Type B pancreatic cell (in vitro differentiated cells): ENCODE results near the gene IKBKG. TPM values are rescaled to one million over a fixed set of nuclear protein-coding genes. Genes with fewer than 3 reads are reported as not detected.

Experiments used
- DNase-seq: peaks from one replicate; pipeline ENCODE4 v3.0.0; 2021; ENCODE audit warnings: mixed read lengths; ENCODE audit not compliant: unreplicated experiment; ENCODE audit errors: extremely low spot score
- H3K27ac Mint-ChIP-seq: 2 replicates; pipeline ENCODE4 v1.8.0; 2021; ENCODE audit warnings: mild to moderate bottlenecking, mixed read lengths
- H3K27me3 Mint-ChIP-seq: 2 replicates; pipeline ENCODE4 v1.8.0; 2021; ENCODE audit warnings: mixed read lengths
- H3K36me3 Mint-ChIP-seq: 2 replicates; pipeline ENCODE4 v1.8.0; 2021; ENCODE audit warnings: mixed read lengths
- H3K4me1 Mint-ChIP-seq: one replicate; pipeline ENCODE4 v1.8.0; 2021; ENCODE audit warnings: mixed read lengths; ENCODE audit not compliant: unreplicated experiment
- H3K4me3 Mint-ChIP-seq: 2 replicates; pipeline ENCODE4 v1.8.0; 2021; ENCODE audit warnings: mild to moderate bottlenecking, mixed read lengths
- H3K9me3 Mint-ChIP-seq: 2 replicates; pipeline ENCODE4 v1.8.0; 2021; ENCODE audit warnings: mixed read lengths
- CTCF ChIP-seq: fragments of 200-600 bp; sonication (generic); conservative IDR thresholded peaks from 2 replicates; pipeline ENCODE4 v1.5.0; 2021; ENCODE audit warnings: antibody characterized with exemption, mild to moderate bottlenecking
- total RNA-seq: library from RNA; stranded (reverse); gene quantifications from 2 replicates; pipeline ENCODE4 v1.2.1, GENCODE V29; 2021; ENCODE audit warnings: low replicate concordance

The IKBKG gene
- total RNA-seq, 1 donor from 2014 or later = 14.6 TPM

DNA sequence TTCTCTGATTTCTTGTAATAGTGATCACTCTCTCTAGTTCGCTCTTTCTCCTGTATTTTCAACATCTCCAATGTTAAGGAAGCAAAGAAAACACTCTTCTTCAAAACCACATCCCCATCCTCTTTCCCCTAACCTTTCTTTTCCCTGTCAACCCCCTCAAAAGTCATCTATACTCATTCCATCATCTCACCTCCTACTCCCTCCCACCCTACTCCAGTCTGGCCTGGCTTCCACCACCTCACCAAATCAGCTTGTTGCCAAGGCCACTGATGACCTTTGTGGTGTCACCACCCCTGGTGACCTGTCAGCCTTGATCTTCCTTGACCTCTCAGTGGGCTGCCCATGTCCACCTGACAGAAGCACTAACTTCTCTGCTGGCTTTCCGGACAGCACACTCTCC is 33.7 kb upstream of the IKBKG start:
- TF ChIP-seq CTCF = no peak
- Mint-ChIP-seq H3K36me3 (peaks cover 16% of the 10 kb centered on the region), H3K4me1 (peaks cover 11% of the 10 kb centered on the region), H3K9me3 (peaks cover 6% of the 10 kb centered on the region), H3K27ac (no peak overlapping the region), H3K4me3 (peak overlapping the region; percentile 7), H3K27me3 (no peaks in the 10 kb centered on the region)
- DNase-seq = no peak

GRCh38 chrX:154515090-154515965 is 32.1 kb upstream of the IKBKG start:
- H3K4me3 Mint-ChIP-seq = peak overlapping the region; percentile 87
- peaks cover 11% of the 10 kb centered on the region for H3K4me1 Mint-ChIP-seq
- no peak for DNase-seq
- TF ChIP-seq CTCF = no peak
- H3K9me3 Mint-ChIP-seq = peaks cover 6% of the 10 kb centered on the region
- peak overlapping the region; percentile 83 for H3K27ac Mint-ChIP-seq
- no peaks in the 10 kb centered on the region for H3K27me3 Mint-ChIP-seq
- H3K36me3 Mint-ChIP-seq = peaks cover 5% of the 10 kb centered on the region

DNA sequence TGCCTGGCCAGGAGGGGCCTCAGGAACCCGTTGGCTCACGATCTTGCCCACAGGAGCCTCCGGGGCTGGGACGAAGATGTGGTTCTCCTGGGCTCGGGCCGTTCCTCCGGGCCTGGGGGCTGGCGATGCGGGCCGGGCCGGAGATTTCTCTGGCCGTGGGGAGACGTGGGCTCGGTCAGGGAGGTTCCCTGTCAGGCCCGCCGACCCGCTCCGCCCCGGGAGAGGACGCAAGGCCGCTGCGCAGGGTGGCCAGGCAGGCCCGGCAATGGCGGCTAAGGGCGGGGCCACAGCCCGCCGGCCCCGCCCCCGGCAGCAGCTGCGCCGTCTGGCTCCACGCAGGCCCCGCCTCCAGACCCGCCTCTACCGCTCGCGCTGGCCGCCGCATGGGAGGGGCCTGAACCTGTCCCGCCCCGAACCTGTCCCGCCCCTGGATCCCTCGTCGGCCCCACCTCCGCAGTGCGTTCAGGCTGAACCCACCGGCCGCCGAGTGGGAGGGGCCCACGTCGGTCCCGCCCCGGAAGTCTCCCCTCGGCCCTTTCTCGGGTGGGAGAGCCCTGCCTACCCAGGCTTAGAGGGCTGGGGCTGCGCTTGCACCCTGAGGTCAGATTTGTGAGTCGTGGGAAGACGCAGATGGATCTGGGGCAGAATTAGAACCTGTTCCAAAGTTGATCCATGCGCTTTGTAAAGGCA is 31.3 kb upstream of the IKBKG start, which contains the start of gene FAM3A:
TSS of gene FAM3A (minus strand) at position 267 of the 690 bp plus-strand sequence. CDS start 460 bp downstream, outside the sequence.
- Mint-ChIP-seq H3K4me3 (peak within 1 kb of the TSS; percentile 88), H3K4me1 (peaks cover 11% of the 10 kb centered on the region), H3K36me3 (peaks cover 5% of the 10 kb centered on the region), H3K27me3 (no peaks in the 10 kb centered on the region), H3K27ac (peak within 1 kb of the TSS; percentile 96), H3K9me3 (peaks cover 6% of the 10 kb centered on the region)
- peak; percentile 91 for DNase-seq
- TF ChIP-seq CTCF = no peak

- Mint-ChIP-seq H3K27me3 (no peaks in the 10 kb centered on the region), H3K4me3 (peak overlapping the region; percentile 88), H3K36me3 (peaks cover 5% of the 10 kb centered on the region), H3K4me1 (peaks cover 11% of the 10 kb centered on the region), H3K27ac (peak overlapping the region; percentile 96), H3K9me3 (peaks cover 6% of the 10 kb centered on the region)
- no peak for DNase-seq
- no peak for TF ChIP-seq CTCF
Measured at GRCh38 chrX:154516656-154517100, 30.7 kb upstream of the IKBKG start.

- H3K9me3 Mint-ChIP-seq = peaks cover 6% of the 10 kb centered on the region
- no peaks in the 10 kb centered on the region for H3K27me3 Mint-ChIP-seq
- no peak for TF ChIP-seq CTCF
- peak overlapping the region; percentile 88 for H3K4me3 Mint-ChIP-seq
- H3K4me1 Mint-ChIP-seq = peaks cover 11% of the 10 kb centered on the region
- peaks cover 5% of the 10 kb centered on the region for H3K36me3 Mint-ChIP-seq
- DNase-seq = no peak
- peak overlapping the region; percentile 96 for H3K27ac Mint-ChIP-seq
Measured at GRCh38 chrX:154517101-154517781, 30.2 kb upstream of the IKBKG start.
